GM18526 (cell line): Measurements from ENCODE around the gene ZNF487.

Source experiments
- POLR2A ChIP-seq: IDR thresholded peaks from 3 replicates; pipeline ENCODE4 v1.6.1; 2011; ENCODE audit not compliant: insufficient read length; ENCODE audit errors: extremely low read depth

ZNF487 gene

GRCh38 chr10:43399320-43400310 is 37.3 kb upstream of the ZNF487 start:
- TF ChIP-seq POLR2A = no peak

GRCh38 chr10:43401627-43402026 is 35.3 kb upstream of the ZNF487 start:
- TF ChIP-seq POLR2A = no peak

- no peak for TF ChIP-seq POLR2A
Observed at GRCh38 chr10:43402176-43402575, 34.7 kb upstream of the ZNF487 start.

GRCh38 chr10:43402880-43403452 is 33.9 kb upstream of the ZNF487 start:
- no peak for TF ChIP-seq POLR2A

GRCh38 chr10:43403911-43404703 is 32.8 kb upstream of the ZNF487 start:
- TF ChIP-seq POLR2A = no peak

GRCh38 chr10:43404704-43405084 is 32.2 kb upstream of the ZNF487 start:
- no peak for TF ChIP-seq POLR2A

- no peak for TF ChIP-seq POLR2A
Observed at GRCh38 chr10:43407148-43407575, 29.7 kb upstream of the ZNF487 start.

- peak; percentile 92 for TF ChIP-seq POLR2A
Observed at GRCh38 chr10:43407576-43408330, 29.2 kb upstream of the ZNF487 start.

GRCh38 chr10:43408331-43408709 is 28.6 kb upstream of the ZNF487 start:
- TF ChIP-seq POLR2A = no peak

- TF ChIP-seq POLR2A = peak; percentile 85
Observed at GRCh38 chr10:43408710-43409384, 28.1 kb upstream of the ZNF487 start, which contains the start of gene HNRNPF. HNRNPF (minus strand) TSS chr10:43409186; CDS start chr10:43387884, 21,302 bp downstream.

- TF ChIP-seq POLR2A = no peak
Observed at GRCh38 chr10:43409385-43410109, 27.4 kb upstream of the ZNF487 start.

- no peak for TF ChIP-seq POLR2A
Observed at GRCh38 chr10:43410345-43410744, 26.6 kb upstream of the ZNF487 start.

GRCh38 chr10:43411536-43411935 is 25.4 kb upstream of the ZNF487 start:
- no peak for TF ChIP-seq POLR2A

GRCh38 chr10:43415544-43415943 is 21.4 kb upstream of the ZNF487 start:
- TF ChIP-seq POLR2A = no peak
